GM13977 (cell line): ENCODE results near the gene IMMP2L.

Experiments used
- DNase-seq: peaks from one replicate; pipeline ENCODE4 v3.0.0; 2012; ENCODE audit warnings: low spot score
- in situ Hi-C: fragments of 300-500 bp; cut with MboI; formaldehyde crosslinking; loops from one replicate; pipeline ENCODE4 v1.12.0; 2022; ENCODE audit warnings: low sequenced_read_pairs, low pct_unique_long_range_greater_than_20kb, mixed read lengths, inconsistent platforms; ENCODE audit not compliant: unreplicated experiment
- TF ChIP-seq, protein P1 (sequence below): IDR thresholded peaks from 2 replicates; pipeline ENCODE4 v1.5.1; 2012; ENCODE audit warnings: mild to moderate bottlenecking, control low read depth; ENCODE audit not compliant: insufficient read depth; ENCODE audit errors: extremely low read depth, missing control alignments

IMMP2L gene

DNA sequence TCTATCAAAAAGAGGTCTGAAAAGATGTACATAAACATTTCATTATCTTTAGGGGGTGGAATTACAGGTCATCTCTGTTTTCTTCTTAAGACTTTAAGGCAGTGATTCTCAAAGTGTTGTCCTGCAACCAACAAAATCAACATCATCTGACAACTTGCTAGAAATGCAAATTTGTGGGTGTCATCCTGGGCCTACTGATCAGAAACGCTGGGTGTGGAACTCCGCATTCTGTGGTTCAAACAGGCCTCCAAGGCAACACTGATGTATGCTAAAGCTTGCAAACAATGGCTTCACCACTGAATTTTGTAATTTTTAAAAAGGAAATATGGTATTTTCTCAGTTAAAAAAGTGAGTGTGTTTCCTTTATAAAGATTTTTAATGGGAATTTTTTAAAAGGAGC lies 873.4 kb downstream of the IMMP2L start:
- TF ChIP-seq, protein P1, sequence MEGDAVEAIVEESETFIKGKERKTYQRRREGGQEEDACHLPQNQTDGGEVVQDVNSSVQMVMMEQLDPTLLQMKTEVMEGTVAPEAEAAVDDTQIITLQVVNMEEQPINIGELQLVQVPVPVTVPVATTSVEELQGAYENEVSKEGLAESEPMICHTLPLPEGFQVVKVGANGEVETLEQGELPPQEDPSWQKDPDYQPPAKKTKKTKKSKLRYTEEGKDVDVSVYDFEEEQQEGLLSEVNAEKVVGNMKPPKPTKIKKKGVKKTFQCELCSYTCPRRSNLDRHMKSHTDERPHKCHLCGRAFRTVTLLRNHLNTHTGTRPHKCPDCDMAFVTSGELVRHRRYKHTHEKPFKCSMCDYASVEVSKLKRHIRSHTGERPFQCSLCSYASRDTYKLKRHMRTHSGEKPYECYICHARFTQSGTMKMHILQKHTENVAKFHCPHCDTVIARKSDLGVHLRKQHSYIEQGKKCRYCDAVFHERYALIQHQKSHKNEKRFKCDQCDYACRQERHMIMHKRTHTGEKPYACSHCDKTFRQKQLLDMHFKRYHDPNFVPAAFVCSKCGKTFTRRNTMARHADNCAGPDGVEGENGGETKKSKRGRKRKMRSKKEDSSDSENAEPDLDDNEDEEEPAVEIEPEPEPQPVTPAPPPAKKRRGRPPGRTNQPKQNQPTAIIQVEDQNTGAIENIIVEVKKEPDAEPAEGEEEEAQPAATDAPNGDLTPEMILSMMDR: no peak
- no peak for DNase-seq
- in situ Hi-C loops: no loop called here

- DNase-seq: no peak
- TF ChIP-seq, protein P1: no peak
- in situ Hi-C loops: no loop called here
These were observed 876.4 kb downstream of the IMMP2L start for GRCh38 chr7:110685899-110686298.

DNA sequence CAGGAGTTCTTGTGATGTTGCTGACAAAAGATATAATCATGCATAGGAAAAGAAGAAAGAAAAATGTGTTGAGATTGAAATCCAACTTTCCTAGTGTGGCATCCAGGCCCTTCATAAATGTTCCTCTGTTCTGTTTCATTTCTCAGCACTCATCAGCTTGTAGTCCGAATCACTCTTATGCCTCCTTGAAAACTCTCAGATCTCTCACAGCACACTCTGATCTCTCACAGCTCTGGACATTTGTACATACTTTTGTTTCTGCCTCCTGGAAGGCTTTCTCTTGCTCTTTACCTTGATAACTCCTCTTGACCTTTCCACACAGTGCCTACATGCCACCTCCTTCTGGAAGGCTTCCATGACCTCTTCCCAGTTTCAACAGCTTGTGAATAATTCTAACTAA lies 880.4 kb downstream of the IMMP2L start:
- TF ChIP-seq, protein P1: no peak
- DNase-seq: no peak
- in situ Hi-C loops: no loop called here

DNA sequence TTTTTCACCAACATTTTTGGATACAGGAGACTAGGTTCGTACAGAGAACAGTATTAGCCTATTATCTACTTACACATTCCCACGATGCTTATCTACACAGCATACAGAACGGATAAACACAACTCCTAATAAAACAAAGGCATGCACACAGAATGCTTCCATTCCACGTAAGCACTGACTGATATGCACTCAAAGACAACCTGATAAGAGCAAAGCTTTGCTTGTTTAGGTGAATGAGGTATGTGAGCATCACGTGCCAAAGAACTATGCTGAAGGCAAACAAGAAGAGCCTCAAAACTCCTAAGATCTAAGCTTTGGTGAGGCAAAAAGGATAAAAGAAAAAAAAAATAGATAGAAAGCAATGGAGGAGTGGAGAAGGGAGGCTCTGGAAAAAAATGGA lies 884.9 kb downstream of the IMMP2L start:
- DNase-seq: no peak
- TF ChIP-seq, protein P1: no peak
- in situ Hi-C loops: no loop called here

- in situ Hi-C loops: no loop called here
- TF ChIP-seq, protein P1: no peak
- no peak for DNase-seq
These were observed 885.5 kb downstream of the IMMP2L start for GRCh38 chr7:110676785-110677184.

- in situ Hi-C loops: no loop called here
- no peak for DNase-seq
These were observed 886.7 kb downstream of the IMMP2L start for GRCh38 chr7:110675383-110676103.

More at GRCh38 chr7:110675383-110676103, 886.7 kb downstream of the IMMP2L start:
- TF ChIP-seq, protein P1: no peak
